Aorta (tissue), 5 donors: ENCODE results near the gene SLC6A9. TPM values are rescaled to one million over a fixed set of nuclear protein-coding genes. Genes with fewer than 3 reads are reported as not detected.

ENCODE experiments used
- ATAC-seq: fragments of 200-7000 bp; cut with Tn5 transposase; one replicate; pipeline ENCODE4 v1.9.1; 2022; ENCODE audit warnings: moderate library complexity; ENCODE audit not compliant: low FRiP score
- DNase-seq, 2 donors: peaks; one replicate each; pipeline ENCODE4 v3.0.0-alpha.2; 2020
- H3K27ac ChIP-seq, 2 donors: one replicate each; pipeline ENCODE4 v1.5.1; 2013; ENCODE audit warnings: low read length in 2 of 2, mild to moderate bottlenecking in 2 of 2, moderate library complexity in 2 of 2, control low read depth in 1 of 2, inconsistent platforms in 1 of 2, low read depth in 1 of 2
- H3K27me3 ChIP-seq, 2 donors: one replicate each; pipeline ENCODE4 v1.6.1; 2013; ENCODE audit warnings: control low read depth in 1 of 2, low read length in 1 of 2, mild to moderate bottlenecking in 1 of 2, moderate library complexity in 1 of 2; ENCODE audit not compliant: insufficient read depth in 2 of 2, control insufficient read depth in 1 of 2
- H3K36me3 ChIP-seq, 2 donors: one replicate each; pipeline ENCODE4 v1.6.1; 2013; ENCODE audit warnings: control low read depth in 1 of 2, low read length in 1 of 2, mild to moderate bottlenecking in 1 of 2; ENCODE audit not compliant: insufficient read depth in 2 of 2, control insufficient read depth in 1 of 2
- H3K4me1 ChIP-seq, 2 donors: one replicate each; pipeline ENCODE4 v1.6.1; 2013; ENCODE audit warnings: low read length in 2 of 2, control low read depth in 1 of 2, mild to moderate bottlenecking in 1 of 2, moderate library complexity in 1 of 2; ENCODE audit not compliant: insufficient read depth in 2 of 2, control insufficient read depth in 1 of 2
- H3K4me3 ChIP-seq, 2 donors: one replicate each; pipeline ENCODE4 v1.5.1; 2013; ENCODE audit warnings: low read length in 2 of 2, control low read depth in 1 of 2, mild to moderate bottlenecking in 1 of 2
- H3K9me3 ChIP-seq: one replicate; pipeline ENCODE4 v1.6.1; 2013; ENCODE audit warnings: mild to moderate bottlenecking, low read length; ENCODE audit not compliant: control insufficient read depth
- WGBS, 2 donors: extraction: QIAGEN DNeasy Blood & Tissue Kit; methylation state at CpG; one replicate each; pipeline ENCODE4 v1.1.7; 2013; 5-methylcytosine and 5-hydroxymethylcytosine counted together
- intact Hi-C, 2 donors: fragments of 100-400 bp; cut with DNase I; formaldehyde crosslinking; loops; one replicate each; pipeline versions ENCODE4 v1.14.2 to v1.15.0; 2022
- polyA plus RNA-seq, 2 donors: library from polyadenylated mRNA; stranded (reverse); fragments of 200-250 nt; gene quantifications; one replicate each; pipeline ENCODE4 v1.2.3, GENCODE V29; 2013
- total RNA-seq, 2 donors: library from RNA; stranded (reverse); fragmentation: NEBNext Ultra II Directional; extraction: Animal tissue kit (Norgen Biotek cat#: 25700); gene quantifications; one replicate each; pipeline ENCODE4 v1.2.1, GENCODE V29; 2021
- donor health status: healthy with polysubstance abuse.
- donor health status: Bipolar disorder and iron deficiency.
- donor health status: DM: no; HTN: no; CAD: no.
- donor health status: DM: no; HTN: no; CAD: no.
- donor health status: DM: yes; HTN: yes; CAD: no.

Gene SLC6A9
- total and polyA plus RNA-seq, 4 donors = 1.3 to 18.9 (median 6.5) TPM

DNA sequence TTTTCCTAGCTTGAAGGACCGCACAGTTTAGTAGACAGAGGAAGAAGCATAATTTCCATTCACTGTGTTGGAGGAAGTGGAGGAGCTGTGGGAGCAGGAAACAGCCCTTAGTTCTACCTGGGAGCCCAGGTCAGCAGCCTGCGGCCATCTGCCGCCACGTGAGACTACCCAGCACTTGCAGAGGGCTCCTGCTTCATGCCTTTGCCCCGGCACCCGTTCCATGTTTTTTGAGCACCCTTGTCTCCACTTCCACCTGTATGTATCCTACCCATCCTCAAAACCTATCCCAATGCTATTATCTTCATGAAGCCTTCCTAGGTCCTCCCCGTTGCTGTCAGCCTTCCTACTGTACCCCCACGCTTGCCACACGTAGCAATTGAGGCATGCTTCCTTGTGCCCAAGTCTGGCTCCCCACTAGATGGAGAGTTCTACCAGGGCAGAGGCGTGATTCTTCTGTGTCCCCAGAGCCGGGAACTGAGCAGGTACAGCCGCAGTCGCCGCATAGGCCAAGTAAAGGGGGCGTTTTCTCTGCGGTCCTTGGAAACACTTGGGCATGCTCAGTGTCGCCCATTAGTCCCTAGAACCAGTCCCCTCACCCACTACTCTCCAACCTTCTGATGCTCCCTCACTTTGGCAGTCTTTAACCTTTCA is 1.9 kb downstream of the SLC6A9 start:
- ATAC-seq (peak; percentile 11), DNase-seq (no peak)
- Histone ChIP-seq H3K4me1 (no peaks in the 10 kb centered on the region), H3K9me3 (no peaks in the 10 kb centered on the region), H3K4me3 (peak overlapping the region; percentile 72 to 79), H3K27ac (peak overlapping the region in 1 of 2 donors; percentile 75), H3K27me3 (no peaks in the 10 kb centered on the region), H3K36me3 (no peaks in the 10 kb centered on the region)
- intact Hi-C loops = no loop called here
- 29 to 32% methylated on average over 17 of the region's 17 CpGs for WGBS, 2 donors

DNA sequence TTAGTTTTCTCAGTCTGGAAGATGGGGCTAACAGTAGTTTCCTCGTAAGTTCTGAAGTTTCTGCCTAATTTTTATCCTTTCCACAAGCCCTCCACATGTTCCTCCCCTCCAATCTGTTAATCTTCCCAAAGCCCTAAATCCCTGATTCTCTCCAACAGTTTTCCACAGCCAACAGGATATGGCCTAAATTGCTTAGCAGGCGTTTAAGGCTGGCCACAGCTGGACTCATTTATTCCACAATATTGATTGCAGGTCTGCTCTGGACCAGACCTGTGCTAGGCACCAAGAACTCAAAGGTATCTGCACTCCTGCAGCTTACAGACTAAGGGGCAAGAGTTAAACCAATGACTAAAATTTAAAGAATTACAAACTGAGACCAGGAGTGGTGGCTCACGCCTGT is 3.9 kb downstream of the SLC6A9 start:
- no peak for ATAC-seq
- 92 to 94% methylated on average over 3 of the region's 3 CpGs for WGBS, 2 donors
- Histone ChIP-seq H3K27ac (no peak overlapping the region), H3K9me3 (no peaks in the 10 kb centered on the region), H3K27me3 (no peaks in the 10 kb centered on the region), H3K4me1 (no peaks in the 10 kb centered on the region), H3K36me3 (no peaks in the 10 kb centered on the region), H3K4me3 (no peak overlapping the region)
- intact Hi-C loops = no loop called here
- DNase-seq = no peak

GRCh38 chr1:44025816-44026215 is 5.4 kb downstream of the SLC6A9 start:
- 82 to 88% methylated on average over 3 of the region's 3 CpGs for WGBS, 2 donors
- no peaks in the 10 kb centered on the region for H3K27me3 ChIP-seq
- H3K4me1 ChIP-seq = no peaks in the 10 kb centered on the region
- DNase-seq = peak in 1 of 2 donors; percentile 9
- H3K4me3 ChIP-seq = no peak overlapping the region
- no peak for ATAC-seq
- no peaks in the 10 kb centered on the region for H3K9me3 ChIP-seq
- no peak overlapping the region for H3K27ac ChIP-seq
- H3K36me3 ChIP-seq = peaks cover 0 to 1% of the 10 kb centered on the region in 2 donors
- intact Hi-C loops = no loop called here

- Histone ChIP-seq H3K27me3 (no peaks in the 10 kb centered on the region), H3K27ac (no peak overlapping the region), H3K9me3 (no peaks in the 10 kb centered on the region), H3K4me3 (no peak overlapping the region), H3K4me1 (no peaks in the 10 kb centered on the region), H3K36me3 (peaks cover 0 to 1% of the 10 kb centered on the region in 2 donors)
- intact Hi-C loops = no loop called here
- WGBS, 2 donors = 85 to 88% methylated on average over 13 of the region's 13 CpGs
- DNase-seq (peak in 1 of 2 donors; percentile 10), ATAC-seq (no peak)
Observed at GRCh38 chr1:44024903-44025525, 6.2 kb downstream of the SLC6A9 start.

DNA sequence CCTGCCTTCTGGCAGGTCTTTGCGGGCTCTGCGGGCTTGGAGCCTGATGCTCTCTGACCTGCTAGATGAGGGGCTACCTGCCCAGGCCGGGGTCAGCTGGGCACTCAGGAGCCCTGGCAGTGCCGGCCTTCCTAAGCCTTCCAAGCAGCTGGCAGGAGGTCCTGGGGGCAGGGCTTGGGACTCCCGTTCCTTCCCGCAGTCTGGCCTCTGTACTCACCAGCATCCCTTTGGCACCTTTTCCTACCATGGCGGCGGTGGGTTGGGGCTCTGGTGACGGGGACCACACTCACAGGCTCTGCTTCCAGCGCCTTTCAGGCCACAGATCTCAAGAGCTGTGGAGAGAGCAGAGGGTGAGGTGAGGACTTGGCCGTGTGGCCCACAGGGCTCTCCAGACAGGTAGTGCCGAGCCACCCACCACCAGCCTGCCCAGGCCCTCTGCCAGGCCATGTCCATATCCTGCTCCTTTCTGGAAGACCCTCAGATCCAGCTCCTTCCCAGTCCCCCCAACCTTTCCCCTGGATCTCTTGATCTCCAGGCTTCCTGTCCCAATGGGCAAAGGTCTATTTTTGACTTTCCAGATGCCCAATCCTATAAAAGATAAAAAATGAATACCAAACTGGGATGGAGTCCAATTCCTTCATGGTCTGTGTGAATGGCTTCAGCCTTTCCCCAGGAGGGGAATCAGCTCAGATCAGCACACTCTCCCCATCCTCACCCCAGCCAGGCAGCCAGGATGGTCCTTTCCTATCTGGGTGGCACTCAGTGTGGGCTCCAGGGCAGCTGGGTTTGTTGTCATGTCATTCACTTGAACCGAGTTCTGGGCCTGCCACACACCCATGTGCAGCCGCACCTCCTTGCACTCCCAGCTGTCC is 7.0 kb downstream of the SLC6A9 start:
- Histone ChIP-seq H3K9me3 (no peaks in the 10 kb centered on the region), H3K4me1 (no peaks in the 10 kb centered on the region), H3K27me3 (no peaks in the 10 kb centered on the region), H3K27ac (no peak overlapping the region), H3K4me3 (no peak overlapping the region), H3K36me3 (peaks cover 0 to 1% of the 10 kb centered on the region in 2 donors)
- 83 to 85% methylated on average over 14 of the region's 14 CpGs for WGBS, 2 donors
- intact Hi-C loops = no loop called here
- ATAC-seq (no peak), DNase-seq (peak in 1 of 2 donors; percentile 34)

DNA sequence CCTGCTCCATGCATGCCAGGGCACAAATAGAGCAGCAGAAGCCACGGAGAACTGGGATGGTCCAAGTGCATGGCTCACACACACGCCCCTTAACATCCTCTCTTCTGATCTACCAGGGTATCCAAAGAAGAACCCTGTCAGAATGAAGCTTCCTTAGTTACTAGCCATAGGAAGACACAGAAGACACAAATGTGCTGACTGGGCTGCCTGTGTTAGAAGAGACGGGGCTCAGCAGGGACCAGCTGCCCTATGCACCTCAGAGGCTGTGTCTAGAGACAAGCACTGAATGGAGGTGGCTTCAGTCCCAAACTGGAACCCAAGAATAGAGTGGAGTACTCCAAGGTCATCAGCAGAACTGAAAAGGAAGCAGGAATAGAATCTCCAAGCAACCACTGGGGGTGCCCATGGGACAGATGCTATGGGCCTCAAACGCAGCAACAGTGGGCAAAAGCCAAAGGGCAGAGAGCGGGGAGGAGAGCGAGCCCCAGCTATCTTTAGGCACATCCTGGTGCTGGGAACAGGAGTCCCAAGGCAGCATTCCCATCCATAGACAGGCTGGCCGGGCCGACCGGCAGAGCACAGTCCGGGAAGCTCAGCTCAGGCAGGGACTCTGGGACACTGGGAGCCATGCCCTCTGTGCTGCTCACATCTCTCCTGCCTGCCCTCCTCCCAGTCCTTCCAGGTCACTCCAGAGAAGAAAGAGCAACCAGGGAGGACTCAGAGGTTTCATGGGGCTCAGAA is 9.5 kb downstream of the SLC6A9 start:
- no peaks in the 10 kb centered on the region for H3K27me3 ChIP-seq
- 89 to 90% methylated on average over 10 of the region's 10 CpGs for WGBS, 2 donors
- H3K27ac ChIP-seq = no peak overlapping the region
- no peak for DNase-seq
- H3K36me3 ChIP-seq = peaks cover 0 to 1% of the 10 kb centered on the region in 2 donors
- no peak overlapping the region for H3K4me3 ChIP-seq
- ATAC-seq = no peak
- H3K4me1 ChIP-seq = no peaks in the 10 kb centered on the region
- intact Hi-C loops = no loop called here
- H3K9me3 ChIP-seq = no peaks in the 10 kb centered on the region

DNA sequence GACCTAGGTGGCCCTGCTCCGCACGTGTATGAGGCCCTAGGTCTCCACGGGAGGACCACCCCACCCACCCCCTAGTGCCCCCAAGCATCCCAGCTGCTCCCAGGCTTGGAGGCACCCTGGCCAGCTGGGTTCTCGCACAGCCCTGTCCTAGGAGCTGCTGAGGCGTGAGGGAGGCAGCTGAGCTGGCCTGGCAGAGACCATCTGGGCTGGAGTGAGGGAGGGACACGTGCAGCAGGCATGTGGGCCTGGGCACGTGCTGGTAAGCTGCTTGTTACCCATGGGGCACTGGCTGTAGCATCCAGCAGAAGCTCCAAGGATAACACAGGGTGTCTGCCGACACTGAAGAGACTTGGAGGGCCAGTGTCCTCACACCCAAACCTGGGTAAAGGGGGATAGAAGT is 10.1 kb downstream of the SLC6A9 start:
- no peak overlapping the region for H3K4me3 ChIP-seq
- DNase-seq = no peak
- intact Hi-C loops = no loop called here
- peaks cover 0 to 1% of the 10 kb centered on the region in 2 donors for H3K36me3 ChIP-seq
- H3K9me3 ChIP-seq = no peaks in the 10 kb centered on the region
- H3K27ac ChIP-seq = no peak overlapping the region
- H3K27me3 ChIP-seq = no peaks in the 10 kb centered on the region
- 72 to 83% methylated on average over 8 of the region's 8 CpGs for WGBS, 2 donors
- no peak for ATAC-seq
- no peaks in the 10 kb centered on the region for H3K4me1 ChIP-seq

- Histone ChIP-seq H3K27me3 (no peaks in the 10 kb centered on the region), H3K4me3 (no peak overlapping the region), H3K9me3 (no peaks in the 10 kb centered on the region), H3K36me3 (peaks cover 0 to 1% of the 10 kb centered on the region in 2 donors), H3K27ac (no peak overlapping the region), H3K4me1 (no peaks in the 10 kb centered on the region)
- 69 to 72% methylated on average over 6 of the region's 6 CpGs for WGBS, 2 donors
- intact Hi-C loops = no loop called here
- ATAC-seq (no peak), DNase-seq (no peak)
Observed at GRCh38 chr1:44020464-44020863, 10.8 kb downstream of the SLC6A9 start.
